Dedifferentiated amniotic fluid mesenchymal stem cell (primary cell): ENCODE measurements around the gene AMOTL1.

Experiments used
- DNase-seq: peaks from one replicate; pipeline ENCODE4 v3.0.0-alpha.2; 2016; ENCODE audit errors: extremely low spot score

The AMOTL1 gene

DNA sequence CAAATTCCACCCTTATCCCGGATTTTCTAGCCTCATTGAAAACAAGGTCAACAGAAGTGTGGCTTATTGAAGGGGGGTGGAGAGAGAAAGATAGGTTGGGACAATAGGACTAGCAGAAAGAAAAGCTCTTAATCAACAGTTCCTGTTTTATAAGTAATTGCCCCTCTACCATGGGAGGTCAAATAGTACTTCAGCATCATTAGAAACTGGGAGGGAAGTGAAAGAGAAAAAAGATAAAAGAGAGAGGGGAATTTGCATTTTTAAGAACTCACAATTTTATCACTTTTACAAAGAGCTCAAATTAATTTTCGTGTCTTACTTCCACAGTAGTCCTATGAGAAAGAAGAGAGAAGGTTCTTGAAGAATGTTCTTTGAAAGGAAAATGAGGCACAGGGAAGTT lies 89.2 kb downstream of the AMOTL1 start:
- DNase-seq = no peak

GRCh38 chr11:94858012-94858705 lies 90.0 kb downstream of the AMOTL1 start:
- no peak for DNase-seq

DNA sequence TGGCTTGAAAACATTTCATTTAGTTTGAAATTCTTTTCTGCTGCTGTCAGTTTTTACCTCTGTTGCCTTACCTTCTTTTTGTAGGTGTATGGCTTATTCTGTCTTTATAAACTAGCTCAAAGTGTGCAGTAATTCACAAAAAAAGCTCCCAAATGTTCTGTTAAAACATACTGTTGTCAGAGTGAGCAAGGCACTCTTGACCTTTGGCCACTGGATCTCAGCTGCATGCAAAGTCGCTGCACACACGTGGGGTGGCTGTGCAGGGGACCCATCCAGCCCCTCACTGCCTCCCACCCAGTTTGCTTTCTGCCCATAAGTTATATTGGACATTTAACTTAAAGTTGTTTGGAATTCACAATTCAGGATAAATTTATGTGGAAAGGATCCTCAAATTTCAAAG lies 92.2 kb downstream of the AMOTL1 start:
- DNase-seq = no peak

- no peak for DNase-seq
These were observed 93.2 kb downstream of the AMOTL1 start for GRCh38 chr11:94861306-94861845.

GRCh38 chr11:94862926-94863880 lies 95.0 kb downstream of the AMOTL1 start:
- peak; percentile 19 for DNase-seq

DNA sequence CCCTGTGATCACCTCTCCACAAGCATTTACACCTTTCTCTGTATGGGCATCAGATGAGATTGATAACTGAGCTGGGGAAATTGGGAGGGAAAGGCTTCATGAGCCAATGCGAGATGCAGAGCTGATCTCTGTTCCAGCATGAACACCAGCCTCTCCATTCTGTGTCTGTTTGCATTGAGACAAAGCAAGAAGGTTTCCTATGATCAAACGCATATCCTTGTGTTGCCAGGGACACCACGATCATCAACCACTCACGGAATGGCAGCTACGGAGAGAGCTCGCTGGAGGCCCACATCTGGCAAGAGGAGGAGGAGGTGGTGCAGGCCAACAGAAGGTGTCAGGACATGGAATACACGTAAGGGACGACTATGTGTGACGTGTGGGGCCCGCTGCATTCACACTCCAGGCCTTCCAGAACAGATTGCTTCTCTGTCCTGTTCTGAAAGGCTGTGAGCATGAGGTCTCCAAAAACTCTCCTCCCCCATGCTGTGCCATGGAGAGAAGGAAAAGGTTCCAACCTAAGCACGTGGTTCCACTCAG lies 96.4 kb downstream of the AMOTL1 start:
- DNase-seq = no peak

- DNase-seq = no peak
These were observed 98.2 kb downstream of the AMOTL1 start for GRCh38 chr11:94866231-94866822.

DNA sequence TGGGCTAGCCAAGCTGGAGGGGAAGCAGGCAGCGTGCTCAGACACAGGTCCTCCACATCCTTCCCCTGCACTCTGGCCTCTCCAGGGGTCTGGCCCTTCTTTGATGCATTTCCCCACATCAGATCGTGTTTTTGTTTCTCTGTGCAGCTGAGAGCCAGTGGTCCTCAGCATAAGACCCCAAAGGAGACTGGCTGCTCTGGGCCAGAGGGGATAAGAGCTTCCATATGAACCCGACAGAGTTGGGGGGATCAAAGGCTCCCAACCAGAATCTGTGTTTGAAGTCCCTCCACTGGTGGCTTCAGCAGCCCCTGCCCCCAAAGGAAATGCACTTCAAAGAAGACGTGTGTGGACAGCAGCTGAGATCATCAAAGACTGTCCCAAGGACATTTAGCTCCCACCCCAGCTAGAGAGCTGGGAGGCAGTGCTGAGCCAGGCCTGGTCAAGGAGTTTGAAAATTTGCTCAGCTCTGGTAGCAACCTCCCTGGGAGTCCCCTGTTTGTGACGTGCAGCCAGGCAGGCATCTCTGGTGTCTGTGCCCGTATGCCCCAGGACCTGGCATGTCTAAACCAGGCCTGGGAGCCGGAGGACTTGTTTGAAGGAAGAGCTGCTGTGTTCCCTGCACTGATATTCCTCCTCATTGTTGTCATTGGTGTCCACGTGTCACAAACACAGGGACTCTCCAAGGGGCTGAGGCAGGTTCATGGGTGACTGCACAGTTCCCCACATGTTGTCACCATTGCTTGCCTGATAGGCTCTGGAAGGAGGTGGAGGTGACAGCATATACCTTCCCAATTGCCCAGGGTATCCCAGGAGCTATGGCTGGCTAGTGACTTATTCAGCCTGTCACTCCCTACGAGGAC lies 99.0 kb downstream of the AMOTL1 start:
- no peak for DNase-seq

GRCh38 chr11:94868468-94868867 lies 100.3 kb downstream of the AMOTL1 start:
- DNase-seq = no peak

DNA sequence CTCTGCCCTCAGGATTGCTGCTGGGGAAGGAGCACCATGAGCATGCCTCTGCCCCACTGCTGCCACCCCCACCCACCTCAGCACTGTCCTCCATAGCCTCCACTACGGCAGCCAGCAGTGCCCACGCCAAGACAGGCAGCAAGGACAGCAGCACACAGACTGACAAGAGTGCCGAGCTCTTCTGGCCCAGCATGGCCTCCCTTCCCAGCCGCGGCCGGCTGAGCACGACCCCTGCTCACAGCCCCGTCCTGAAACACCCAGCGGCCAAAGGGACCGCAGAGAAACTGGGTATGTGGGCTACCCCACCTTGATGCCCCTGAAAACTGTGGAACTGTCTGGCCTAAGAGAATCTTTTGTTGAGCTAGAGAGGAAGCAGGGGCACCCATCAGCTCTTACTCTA lies 101.0 kb downstream of the AMOTL1 start:
- DNase-seq = no peak

GRCh38 chr11:94870422-94870821 lies 102.3 kb downstream of the AMOTL1 start:
- DNase-seq = no peak

DNA sequence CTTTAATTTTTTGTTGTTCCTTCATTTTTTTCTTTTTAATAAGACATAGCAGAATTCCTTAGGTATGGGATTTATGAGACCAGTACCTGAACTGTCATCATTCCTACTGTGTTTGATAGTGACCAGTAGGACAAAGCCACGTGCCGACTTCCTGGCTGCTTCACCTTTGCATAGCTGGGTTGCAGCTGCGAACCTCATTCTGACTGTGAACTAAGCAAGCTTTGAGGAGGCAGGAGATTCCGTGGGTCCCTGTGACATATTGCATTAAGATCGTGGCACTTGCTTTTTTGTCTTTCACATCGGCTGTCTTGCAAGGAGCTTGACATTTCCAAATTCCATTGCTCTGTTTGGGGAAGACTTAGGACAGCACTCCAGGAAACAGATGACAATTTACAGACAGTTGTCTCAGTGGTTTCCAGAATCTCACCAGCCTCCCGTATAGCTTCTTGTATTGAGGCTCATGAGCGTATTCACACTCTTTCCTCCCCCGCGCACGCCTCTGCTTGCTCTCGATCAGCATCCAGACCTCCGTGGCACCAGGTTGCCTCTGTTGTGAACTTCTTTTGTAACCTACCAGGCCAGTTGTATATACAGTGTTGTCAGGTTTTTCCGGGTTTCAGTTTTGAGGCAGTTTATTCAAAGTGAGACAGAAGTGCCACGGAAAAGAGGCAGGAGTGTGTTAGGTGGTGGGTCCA lies 103.5 kb downstream of the AMOTL1 start:
- DNase-seq = no peak

- DNase-seq = no peak
These were observed 105.9 kb downstream of the AMOTL1 start for GRCh38 chr11:94873916-94874540.

GRCh38 chr11:94876222-94876621 lies 108.1 kb downstream of the AMOTL1 start:
- no peak for DNase-seq

GRCh38 chr11:94876645-94877442 lies 108.7 kb downstream of the AMOTL1 start:
- DNase-seq = peak; percentile 96

DNA sequence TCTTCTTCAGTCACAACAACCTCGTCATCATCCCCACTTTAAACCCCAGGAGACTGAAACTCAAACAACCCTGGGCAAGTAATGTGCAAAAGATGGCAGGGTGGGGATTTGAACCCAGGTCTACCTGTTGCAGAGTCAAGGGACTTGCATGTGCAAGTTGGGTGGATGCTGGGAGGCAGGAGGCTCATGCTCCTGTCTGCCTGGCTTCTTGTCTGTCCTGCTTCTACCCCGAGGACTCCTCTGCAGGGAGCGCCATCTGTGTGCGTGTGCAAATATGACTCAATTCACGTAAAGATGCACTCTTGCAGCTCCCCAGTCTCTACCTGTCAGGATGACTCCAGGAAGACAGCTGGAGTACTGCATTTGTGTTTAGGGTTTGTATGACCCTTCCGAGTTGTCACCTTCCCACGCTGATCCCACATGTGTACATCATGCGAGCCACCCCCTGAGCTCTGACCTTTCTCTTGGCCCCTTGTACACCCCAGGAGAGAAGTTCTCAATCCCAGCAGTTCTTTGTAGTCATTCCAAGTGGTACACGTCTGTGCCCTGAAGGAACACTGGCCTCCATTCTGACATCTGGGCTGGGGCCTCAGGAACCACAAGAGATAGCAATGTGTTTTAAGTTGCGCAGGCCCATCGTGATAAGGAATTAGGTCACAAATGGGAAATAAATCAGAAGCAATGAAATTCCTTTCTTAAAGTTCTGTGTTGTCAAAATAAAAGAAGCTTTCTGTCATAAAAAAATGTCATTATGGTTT lies 109.5 kb downstream of the AMOTL1 start:
- DNase-seq = no peak

- DNase-seq = no peak
These were observed 110.8 kb downstream of the AMOTL1 start for GRCh38 chr11:94879006-94879405.

- no peak for DNase-seq
These were observed 112.1 kb downstream of the AMOTL1 start for GRCh38 chr11:94880216-94880615.
